HepG2 (cell line): Measurements from ENCODE around the gene SMIM41. TPM values are rescaled to one million over a fixed set of nuclear protein-coding genes. Genes with fewer than 3 reads are reported as not detected.

Experiments used
- ASH2L ChIP-seq: fragments of 300-600, 200-600 bp; sonication (generic); IDR thresholded peaks from 2 replicates; pipeline ENCODE4 v1.7.0; 2017; ENCODE audit warnings: low read depth, mild to moderate bottlenecking, moderate library complexity, mixed read lengths, low read length; ENCODE audit not compliant: insufficient read length
- CERS6 ChIP-seq: sonication (generic); formaldehyde crosslinking; IDR thresholded peaks from 2 replicates; pipeline ENCODE4 v1.5.0; 2020; ENCODE audit warnings: missing genetic modification reagents
- DPF2 ChIP-seq: sonication (generic); formaldehyde crosslinking; IDR thresholded peaks from 2 replicates; pipeline ENCODE4 v1.4.0; 2020; ENCODE audit warnings: mild to moderate bottlenecking, low read depth, missing genetic modification reagents, borderline replicate concordance
- ETV5 ChIP-seq: IDR thresholded peaks from 2 replicates; pipeline ENCODE4 v1.6.1; 2018; ENCODE audit warnings: missing biosample characterization, missing genetic modification reagents, inconsistent platforms, borderline replicate concordance
- FUBP1 ChIP-seq: sonication (generic); formaldehyde crosslinking; IDR thresholded peaks from 2 replicates; pipeline ENCODE4 v1.5.1; 2020; ENCODE audit warnings: missing genetic modification reagents, mild to moderate bottlenecking, borderline replicate concordance
- GRHL1 ChIP-seq: sonication (generic); formaldehyde crosslinking; conservative IDR thresholded peaks from 2 replicates; pipeline ENCODE4 v1.8.0; 2022; ENCODE audit warnings: missing genetic modification reagents
- NFYC ChIP-seq: IDR thresholded peaks from 2 replicates; pipeline ENCODE4 v1.6.1; 2016; ENCODE audit warnings: missing genetic modification reagents, missing compliant biosample characterization
- SOX13 ChIP-seq, 3 experiments: fragments of 450-650 bp in 1 of 3; sonication (generic) in 1 of 3; formaldehyde crosslinking in 1 of 3; IDR thresholded peaks in 2 of 3; conservative IDR thresholded peaks in 1 of 3; 2 replicates each; pipeline versions ENCODE4 v1.5.0 to v1.6.1; 2016 to 2020; ENCODE audit warnings: antibody characterized with exemption in 1 of 3, mild to moderate bottlenecking in 1 of 3, missing compliant biosample characterization in 1 of 3, missing genetic modification reagents in 1 of 3, moderate library complexity in 1 of 3
- TEAD2 ChIP-seq: sonication (generic); formaldehyde crosslinking; IDR thresholded peaks from 2 replicates; pipeline ENCODE4 v1.9.0; 2021; ENCODE audit warnings: missing genetic modification reagents
- TMF1 ChIP-seq: sonication (generic); formaldehyde crosslinking; IDR thresholded peaks from 2 replicates; pipeline ENCODE4 v1.8.1; 2022; ENCODE audit warnings: low read depth, missing genetic modification reagents
- ZBTB3 ChIP-seq: sonication (generic); formaldehyde crosslinking; IDR thresholded peaks from 2 replicates; pipeline ENCODE4 v1.4.0; 2020; ENCODE audit warnings: low read depth, mild to moderate bottlenecking, moderate library complexity, missing genetic modification reagents, borderline replicate concordance
- ZFP37 ChIP-seq: sonication (generic); formaldehyde crosslinking; IDR thresholded peaks from 2 replicates; pipeline ENCODE4 v1.4.0; 2020; ENCODE audit warnings: missing genetic modification reagents, borderline replicate concordance
- ZFP62 ChIP-seq: sonication (generic); formaldehyde crosslinking; IDR thresholded peaks from 2 replicates; pipeline ENCODE4 v1.4.0; 2020; ENCODE audit warnings: missing genetic modification reagents
- ZKSCAN1 ChIP-seq: fragments of 150-350 bp; IDR thresholded peaks from 2 replicates; pipeline ENCODE4 v1.6.1; 2014; ENCODE audit warnings: low read length
- ZNF251 ChIP-seq: sonication (generic); formaldehyde crosslinking; IDR thresholded peaks from 2 replicates; pipeline ENCODE4 v1.9.0; 2021; ENCODE audit warnings: mild to moderate bottlenecking, missing genetic modification reagents
- ZNF280B ChIP-seq: sonication (generic); formaldehyde crosslinking; IDR thresholded peaks from 2 replicates; pipeline ENCODE4 v1.5.0; 2020; ENCODE audit warnings: missing genetic modification reagents, mild to moderate bottlenecking, borderline replicate concordance
- ZNF432 ChIP-seq: sonication (generic); formaldehyde crosslinking; IDR thresholded peaks from 2 replicates; pipeline ENCODE4 v1.5.0; 2020; ENCODE audit warnings: missing genetic modification reagents, mild to moderate bottlenecking, borderline replicate concordance
- ZNF512B ChIP-seq: sonication (generic); formaldehyde crosslinking; IDR thresholded peaks from 2 replicates; pipeline ENCODE4 v1.5.1; 2020; ENCODE audit warnings: missing genetic modification reagents, mild to moderate bottlenecking, borderline replicate concordance
- ZNF556 ChIP-seq: sonication (generic); formaldehyde crosslinking; IDR thresholded peaks from 2 replicates; pipeline ENCODE4 v1.4.0; 2020; ENCODE audit warnings: mild to moderate bottlenecking, missing genetic modification reagents, borderline replicate concordance
- polyA plus RNA-seq, 8 experiments: library from polyadenylated mRNA; depleted of rRNA in 3 of 8; stranded (reverse) in 7 of 8; unstranded in 1 of 8; fragments of >200 nt; fragmentation: Illumina TruSeq in 4 of 8; extraction: Trizol in 4 of 8; gene quantifications; 2 replicates each; pipeline versions ENCODE4 v1.2.1 to v1.2.3, GENCODE V29; 2011 to 2016; ENCODE audit warnings: low read depth in 4 of 8, missing spikeins in 1 of 8, mixed read lengths in 1 of 8; ENCODE audit not compliant: insufficient read depth in 1 of 8
- total RNA-seq, 5 experiments: library from RNA; depleted of rRNA; stranded (reverse); fragments of >200 nt; fragmentation: Illumina TruSeq; extraction: Trizol; gene quantifications; 2 replicates each; pipeline ENCODE4 v1.2.3, GENCODE V29; 2016; ENCODE audit warnings: low read depth in 1 of 5

Gene SMIM41
- total and polyA plus RNA-seq, 2 of the 13 experiments (the other 11 are each of a cell fraction or from before 2014, with no cell fraction given): not detected

- TF ChIP-seq SOX13 (IDR thresholded peaks at IDR 0.05) (no peak), SOX13 (CRISPR knock-in tag; conservative IDR thresholded peaks at IDR 0.05 in 1 of 2, IDR thresholded peaks at IDR 0.05 in 1 of 2) (peak in 1 of 2 experiments; percentile 29; a peak in 1 of 4 replicates), ZNF556 (CRISPR knock-in tag) (peak; percentile 22; the same call in 1 of the 2 replicates), TMF1 (no peak), ETV5 (CRISPR knock-in tag) (peak; percentile 91; the same call in 1 of the 2 replicates), GRHL1 (no peak), ZFP62 (CRISPR knock-in tag) (no peak), ZNF251 (CRISPR knock-in tag) (no peak), FUBP1 (CRISPR knock-in tag) (no peak), DPF2 (CRISPR knock-in tag) (peak; percentile 58), ZNF512B (no peak), ZNF432 (CRISPR knock-in tag) (no peak), ASH2L (no peak), ZNF280B (CRISPR knock-in tag) (no peak), TEAD2 (CRISPR knock-in tag) (no peak), ZKSCAN1 (no peak), CERS6 (no peak), NFYC (CRISPR knock-in tag) (no peak), ZBTB3 (no peak), ZFP37 (CRISPR knock-in tag) (no peak)
Observed at GRCh38 chr12:52082026-52082668, 2.6 kb downstream of the SMIM41 start (continued).
